ENCODE measurements around the gene SLC6A19.
"Not testable (repeated sequence)": the region's sequence is repeated elsewhere in the genome, so short reads cannot be mapped to it uniquely, and the experiment has no call there.

SLC6A19 gene

DNA sequence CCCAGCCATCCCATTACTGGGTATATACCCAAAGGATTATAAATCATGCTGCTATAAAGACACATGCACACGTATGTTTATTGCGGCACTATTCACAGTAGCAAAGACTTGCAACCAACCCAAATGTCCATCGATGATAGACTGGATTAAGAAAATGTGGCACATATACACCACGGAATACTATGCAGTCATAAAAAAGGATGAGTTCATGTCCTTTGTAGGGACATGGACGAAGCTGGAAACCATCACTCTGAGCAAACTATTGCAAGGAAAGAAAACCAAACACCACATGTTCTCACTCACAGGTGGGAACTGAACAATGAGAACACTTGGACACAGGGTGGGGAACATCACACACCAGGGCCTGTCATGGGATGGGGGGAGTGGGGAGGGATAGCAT is 66.1 kb downstream of the SLC6A19 start:
- DNase-seq (ENCODE audit: low read depth) = not testable (repeated sequence)

GRCh38 chr5:1268056-1268455 is 66.7 kb downstream of the SLC6A19 start:
- no peak for DNase-seq (ENCODE audit: low read depth)

- no peak for DNase-seq (ENCODE audit: low read depth)
These were observed 67.3 kb downstream of the SLC6A19 start for GRCh38 chr5:1268666-1269065.

DNA sequence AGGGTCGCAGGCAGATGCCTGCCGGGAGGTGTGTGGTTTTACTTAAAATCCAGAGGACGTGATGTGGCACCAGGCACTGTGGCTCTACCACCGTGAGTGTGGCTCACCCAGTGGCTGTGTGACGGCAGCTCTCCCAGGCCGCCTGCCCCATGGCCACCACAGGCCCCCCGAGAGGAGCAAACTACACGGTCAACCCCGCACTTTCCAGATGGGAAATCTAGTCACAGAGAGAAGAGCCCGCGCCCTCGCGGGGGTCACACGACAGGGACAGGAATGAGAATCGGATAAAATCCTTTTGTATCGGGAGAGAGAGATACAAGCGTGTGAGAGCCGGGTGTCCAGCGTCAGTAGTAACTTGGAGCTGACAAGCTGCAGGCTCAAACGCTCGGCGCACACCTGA is 69.0 kb downstream of the SLC6A19 start:
- DNase-seq (ENCODE audit: low read depth) = no peak

DNA sequence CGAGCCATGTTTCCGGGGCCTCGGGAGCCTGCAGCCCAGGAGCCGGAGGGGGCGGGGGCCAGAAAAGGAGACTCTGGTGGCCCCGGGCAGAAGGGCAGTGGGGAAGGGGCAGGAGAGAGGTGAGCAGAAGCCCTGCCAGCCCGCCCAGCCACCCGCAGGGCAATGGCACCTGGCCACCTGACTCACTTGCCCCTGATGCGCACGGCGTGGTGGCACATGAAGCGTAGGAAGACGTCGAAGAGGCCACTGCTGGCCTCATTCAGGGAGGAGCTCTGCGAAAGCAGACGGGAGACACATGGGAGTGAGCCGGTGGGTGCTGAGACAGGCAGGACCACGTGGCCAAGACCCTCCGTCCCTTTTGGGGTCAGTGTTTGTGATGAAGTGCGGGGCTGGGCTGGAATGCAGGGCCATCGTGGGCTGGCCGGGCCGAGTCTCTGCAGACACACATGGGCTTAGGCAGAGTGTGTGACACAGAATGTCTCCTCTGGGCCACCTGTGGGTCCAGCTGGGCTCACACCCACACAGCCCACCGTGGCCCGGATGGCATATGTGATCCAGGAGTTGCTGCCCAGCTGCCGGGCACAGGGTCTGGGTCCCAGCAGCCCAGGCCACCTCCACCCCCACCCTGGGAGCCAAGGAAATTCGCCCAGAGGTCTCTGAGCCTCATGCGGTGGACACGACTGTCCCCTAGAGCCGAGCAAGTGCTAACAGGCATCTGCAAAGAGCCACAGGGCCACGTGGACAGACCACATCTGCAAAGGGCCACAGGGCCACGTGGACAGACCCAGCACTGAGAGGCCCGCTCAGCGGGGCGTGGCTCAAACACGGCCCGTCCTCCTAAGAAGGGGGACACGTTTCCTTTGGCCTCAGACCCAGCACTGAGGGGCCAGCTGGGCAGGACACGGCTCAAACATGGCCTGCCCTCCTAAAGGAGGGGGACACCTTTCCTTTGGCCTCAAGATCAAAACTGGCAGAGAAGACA is 69.8 kb downstream of the SLC6A19 start:
- DNase-seq (ENCODE audit: low read depth) = no peak

DNA sequence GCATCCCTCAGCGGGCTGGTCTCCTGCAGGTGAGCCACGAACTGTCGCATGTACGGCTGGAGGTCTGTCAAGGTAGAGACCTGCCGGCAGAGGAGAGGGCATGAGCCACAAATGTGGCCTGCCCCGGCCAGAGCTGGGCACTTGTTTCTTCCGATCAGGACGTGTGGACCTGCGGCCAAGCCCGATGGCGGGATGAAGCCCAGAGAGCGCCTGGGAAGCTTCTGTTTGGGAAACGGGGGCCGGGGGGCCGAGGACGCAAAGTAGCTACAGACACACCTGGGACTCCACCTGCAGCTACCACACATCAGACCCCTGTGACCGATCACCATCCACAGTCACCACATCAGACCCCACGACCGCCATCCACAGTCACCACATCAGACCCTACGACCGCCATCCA is 70.8 kb downstream of the SLC6A19 start:
- no peak for DNase-seq (ENCODE audit: low read depth)

DNA sequence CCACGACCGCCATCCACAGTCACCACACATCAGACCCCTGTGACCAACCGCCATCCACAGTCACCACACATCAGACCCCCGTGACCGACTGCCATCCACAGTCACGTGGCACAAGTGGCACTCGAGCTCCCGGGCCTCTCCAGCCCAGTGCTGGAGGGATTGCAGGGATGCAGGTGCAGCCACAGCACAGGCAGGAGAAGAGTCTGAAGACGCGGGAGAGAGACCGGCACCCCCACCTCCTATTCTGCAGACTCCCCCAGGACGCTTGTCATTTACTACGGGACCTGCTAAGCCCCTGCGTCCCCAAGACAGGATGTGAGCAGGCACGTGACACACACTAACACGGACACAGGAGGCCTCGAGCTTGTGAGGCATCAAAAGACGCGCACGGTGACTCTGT is 72.3 kb downstream of the SLC6A19 start:
- DNase-seq (ENCODE audit: low read depth) = no peak

GRCh38 chr5:1274471-1274870 is 73.1 kb downstream of the SLC6A19 start:
- DNase-seq (ENCODE audit: low read depth) = no peak
